T-helper 1 cell (primary cell): ENCODE measurements around the gene MTMR10.

Experiments used
- DNase-seq, 5 donors: peaks; one replicate each; pipeline ENCODE4 v3.0.0-alpha.2; 2012 to 2020

The MTMR10 gene

GRCh38 chr15:30917675-30918074 is 73.8 kb downstream of the MTMR10 start:
- no peak for DNase-seq

- DNase-seq, result no peak
These were observed 74.4 kb downstream of the MTMR10 start for GRCh38 chr15:30917013-30917412.

GRCh38 chr15:30913761-30914160 is 77.7 kb downstream of the MTMR10 start:
- DNase-seq, result no peak

- DNase-seq, result no peak
These were observed 85.1 kb downstream of the MTMR10 start for GRCh38 chr15:30906366-30906765.

GRCh38 chr15:30905821-30906220 is 85.6 kb downstream of the MTMR10 start:
- no peak for DNase-seq

GRCh38 chr15:30904812-30905211 is 86.6 kb downstream of the MTMR10 start:
- no peak for DNase-seq

GRCh38 chr15:30903497-30904187 is 87.8 kb downstream of the MTMR10 start, which contains the start of gene FAN1:
Gene FAN1 (plus strand): TSS chr15:30903915. CDS start chr15:30904664, 749 bp downstream.
- peak; percentile 45 to 82 (median 57) for DNase-seq

GRCh38 chr15:30901889-30902288 is 89.5 kb downstream of the MTMR10 start:
- no peak for DNase-seq

GRCh38 chr15:30896211-30896606 is 95.2 kb downstream of the MTMR10 start:
- no peak for DNase-seq

- no peak for DNase-seq
These were observed 95.8 kb downstream of the MTMR10 start for GRCh38 chr15:30895461-30896210.

GRCh38 chr15:30889196-30889595 is 102.2 kb downstream of the MTMR10 start:
- no peak for DNase-seq
